ENCODE data around the gene RGS1.

DNA sequence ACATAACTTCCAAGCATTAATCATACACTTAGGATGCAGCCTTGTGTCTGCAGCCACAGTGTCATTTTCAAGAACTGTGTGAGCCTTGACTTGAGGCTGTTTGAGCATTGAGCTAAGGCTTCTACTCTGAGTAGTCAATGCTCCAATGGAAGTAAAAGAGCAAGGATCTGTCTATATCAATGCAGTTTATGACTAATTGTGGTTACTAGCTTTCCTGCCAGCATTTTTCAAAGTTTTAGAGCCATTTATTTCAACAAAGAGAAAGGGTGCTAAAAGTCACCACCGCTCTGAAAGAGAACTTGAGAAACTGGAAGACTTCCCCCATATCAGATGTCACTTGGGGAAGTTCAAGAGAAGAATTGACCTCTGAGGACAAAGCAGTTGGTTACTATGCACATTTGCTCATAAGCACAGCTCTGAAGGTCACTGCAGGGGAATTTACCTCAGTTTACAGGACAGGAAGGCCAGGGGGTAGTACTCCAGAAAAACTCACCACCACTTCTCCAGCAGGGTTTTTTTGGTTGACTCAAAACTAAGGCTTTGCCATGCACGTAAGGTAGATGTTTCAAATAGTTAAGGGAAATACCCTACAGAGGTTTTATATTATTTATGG, 24.5 kb upstream of the RGS1 start:
- TF ChIP-seq, protein P1, sequence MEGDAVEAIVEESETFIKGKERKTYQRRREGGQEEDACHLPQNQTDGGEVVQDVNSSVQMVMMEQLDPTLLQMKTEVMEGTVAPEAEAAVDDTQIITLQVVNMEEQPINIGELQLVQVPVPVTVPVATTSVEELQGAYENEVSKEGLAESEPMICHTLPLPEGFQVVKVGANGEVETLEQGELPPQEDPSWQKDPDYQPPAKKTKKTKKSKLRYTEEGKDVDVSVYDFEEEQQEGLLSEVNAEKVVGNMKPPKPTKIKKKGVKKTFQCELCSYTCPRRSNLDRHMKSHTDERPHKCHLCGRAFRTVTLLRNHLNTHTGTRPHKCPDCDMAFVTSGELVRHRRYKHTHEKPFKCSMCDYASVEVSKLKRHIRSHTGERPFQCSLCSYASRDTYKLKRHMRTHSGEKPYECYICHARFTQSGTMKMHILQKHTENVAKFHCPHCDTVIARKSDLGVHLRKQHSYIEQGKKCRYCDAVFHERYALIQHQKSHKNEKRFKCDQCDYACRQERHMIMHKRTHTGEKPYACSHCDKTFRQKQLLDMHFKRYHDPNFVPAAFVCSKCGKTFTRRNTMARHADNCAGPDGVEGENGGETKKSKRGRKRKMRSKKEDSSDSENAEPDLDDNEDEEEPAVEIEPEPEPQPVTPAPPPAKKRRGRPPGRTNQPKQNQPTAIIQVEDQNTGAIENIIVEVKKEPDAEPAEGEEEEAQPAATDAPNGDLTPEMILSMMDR (IDR thresholded peaks at IDR 0.05), result no peak
- TF ChIP-seq POLR2A (IDR thresholded peaks at IDR 0.05), result no peak

Measured in gastroesophageal sphincter (tissue), 3 donors.